Chondrocyte (in vitro differentiated cells): ENCODE results near the gene SLC35A2. TPM values are rescaled to one million over a fixed set of nuclear protein-coding genes. Genes with fewer than 3 reads are reported as not detected.
"Not testable (repeated sequence)": the region's sequence is repeated elsewhere in the genome, so short reads cannot be mapped to it uniquely, and the experiment has no call there.

ENCODE experiments used
- DNase-seq: peaks from one replicate; pipeline ENCODE4 v3.0.0; 2021; ENCODE audit warnings: mixed read lengths, low spot score
- H3K27ac Mint-ChIP-seq: one replicate; pipeline ENCODE4 v1.8.0; 2021; ENCODE audit warnings: mild to moderate bottlenecking, moderate library complexity, mixed read lengths; ENCODE audit not compliant: unreplicated experiment
- H3K27me3 Mint-ChIP-seq: 2 replicates; pipeline ENCODE4 v1.8.0; 2021; ENCODE audit warnings: low read depth, mixed read lengths
- H3K36me3 Mint-ChIP-seq: 2 replicates; pipeline ENCODE4 v1.8.0; 2021; ENCODE audit warnings: low read depth, mixed read lengths
- H3K4me1 Mint-ChIP-seq: 2 replicates; pipeline ENCODE4 v1.8.0; 2021; ENCODE audit warnings: low read depth, mild to moderate bottlenecking, mixed read lengths
- H3K4me3 Mint-ChIP-seq: one replicate; pipeline ENCODE4 v1.8.0; 2021; ENCODE audit warnings: mild to moderate bottlenecking, moderate library complexity, mixed read lengths; ENCODE audit not compliant: unreplicated experiment
- H3K9me3 Mint-ChIP-seq: 2 replicates; pipeline ENCODE4 v1.8.0; 2021; ENCODE audit warnings: low read depth, mixed read lengths
- total RNA-seq: library from RNA; stranded (reverse); gene quantifications from 3 replicates; pipeline ENCODE4 v1.2.1, GENCODE V29; 2021
- TF ChIP-seq, protein P1 (sequence below): fragments of 200-600 bp; sonication (generic); IDR thresholded peaks from 2 replicates; pipeline ENCODE4 v1.5.0; 2021; ENCODE audit warnings: antibody characterized with exemption, mild to moderate bottlenecking, moderate library complexity

Gene SLC35A2
- total RNA-seq, 1 donor from 2014 or later = 39.2 TPM

DNA sequence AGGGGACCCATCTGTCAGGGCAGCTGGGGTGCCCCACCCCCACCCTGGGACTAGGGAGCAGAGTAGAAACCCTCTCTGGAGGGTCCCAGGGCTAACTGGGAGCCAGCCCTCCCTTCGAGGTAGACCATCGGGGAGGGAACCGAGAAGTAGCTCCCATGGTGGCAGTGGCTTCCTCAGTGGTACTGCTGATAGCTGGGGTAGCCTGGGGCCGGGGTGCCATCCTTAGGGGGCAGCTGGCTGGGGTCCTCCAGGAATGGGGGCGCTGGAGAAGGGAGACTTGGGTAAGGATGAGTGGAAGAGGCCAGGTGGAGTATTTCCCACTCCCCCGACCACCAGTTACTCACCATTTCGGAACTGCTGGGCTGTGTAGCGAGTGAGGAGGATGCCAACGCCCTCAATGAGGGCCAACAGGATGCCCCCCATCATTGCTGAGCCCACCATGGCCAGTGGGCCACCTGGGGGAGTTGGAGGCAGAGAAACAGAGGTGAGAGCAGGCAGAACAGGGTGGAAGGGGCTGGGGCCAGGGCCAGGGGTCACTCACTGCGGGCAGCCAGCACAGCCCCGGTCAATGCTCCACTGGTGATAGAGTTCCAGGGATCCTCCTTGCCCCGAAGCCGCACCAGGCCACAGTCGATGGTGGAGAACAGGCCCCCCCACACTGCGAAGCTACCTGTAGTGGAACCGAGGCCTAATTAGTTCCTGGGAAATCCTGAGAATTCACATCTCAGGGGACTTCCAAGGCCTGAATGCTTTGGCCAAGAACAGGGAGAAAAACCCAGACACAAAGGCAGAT is 17.7 kb downstream of the SLC35A2 start:
- Mint-ChIP-seq H3K27ac (no peak overlapping the region), H3K9me3 (peaks cover 4% of the 10 kb centered on the region)
- DNase-seq = no peak

DNA sequence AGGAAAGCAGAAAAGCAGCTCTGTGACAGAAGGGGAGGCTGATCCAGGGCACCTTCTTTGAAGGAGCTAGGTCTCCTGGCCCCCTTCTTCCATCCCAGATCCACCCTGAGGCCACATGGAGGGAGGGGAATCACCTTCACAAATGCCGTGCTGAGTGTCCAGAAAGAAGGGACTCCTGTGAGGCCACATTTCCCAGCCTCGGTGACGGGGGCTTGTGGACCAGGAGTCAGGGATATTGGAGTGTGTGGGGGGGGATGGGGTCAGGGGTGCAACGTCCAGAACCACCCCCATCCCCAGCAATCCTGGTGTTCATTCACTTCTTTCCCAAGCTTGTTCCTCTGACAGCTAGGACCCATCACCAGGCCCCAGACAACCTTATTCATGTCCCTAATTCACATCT is 18.6 kb downstream of the SLC35A2 start:
- TF ChIP-seq, protein P1, sequence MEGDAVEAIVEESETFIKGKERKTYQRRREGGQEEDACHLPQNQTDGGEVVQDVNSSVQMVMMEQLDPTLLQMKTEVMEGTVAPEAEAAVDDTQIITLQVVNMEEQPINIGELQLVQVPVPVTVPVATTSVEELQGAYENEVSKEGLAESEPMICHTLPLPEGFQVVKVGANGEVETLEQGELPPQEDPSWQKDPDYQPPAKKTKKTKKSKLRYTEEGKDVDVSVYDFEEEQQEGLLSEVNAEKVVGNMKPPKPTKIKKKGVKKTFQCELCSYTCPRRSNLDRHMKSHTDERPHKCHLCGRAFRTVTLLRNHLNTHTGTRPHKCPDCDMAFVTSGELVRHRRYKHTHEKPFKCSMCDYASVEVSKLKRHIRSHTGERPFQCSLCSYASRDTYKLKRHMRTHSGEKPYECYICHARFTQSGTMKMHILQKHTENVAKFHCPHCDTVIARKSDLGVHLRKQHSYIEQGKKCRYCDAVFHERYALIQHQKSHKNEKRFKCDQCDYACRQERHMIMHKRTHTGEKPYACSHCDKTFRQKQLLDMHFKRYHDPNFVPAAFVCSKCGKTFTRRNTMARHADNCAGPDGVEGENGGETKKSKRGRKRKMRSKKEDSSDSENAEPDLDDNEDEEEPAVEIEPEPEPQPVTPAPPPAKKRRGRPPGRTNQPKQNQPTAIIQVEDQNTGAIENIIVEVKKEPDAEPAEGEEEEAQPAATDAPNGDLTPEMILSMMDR = no peak
- Mint-ChIP-seq H3K27me3 (no peaks in the 10 kb centered on the region), H3K9me3 (peaks cover 4% of the 10 kb centered on the region), H3K4me3 (no peak overlapping the region), H3K36me3 (peaks cover 1% of the 10 kb centered on the region), H3K4me1 (peaks cover 15% of the 10 kb centered on the region), H3K27ac (no peak overlapping the region)
- DNase-seq = no peak

More for the DNA sequence above, 17.7 kb downstream of the SLC35A2 start:
- no peak overlapping the region for H3K4me3 Mint-ChIP-seq
- peaks cover 18% of the 10 kb centered on the region for H3K4me1 Mint-ChIP-seq
- peaks cover 1% of the 10 kb centered on the region for H3K36me3 Mint-ChIP-seq
- TF ChIP-seq, protein P1 = no peak
- H3K27me3 Mint-ChIP-seq = no peaks in the 10 kb centered on the region

DNA sequence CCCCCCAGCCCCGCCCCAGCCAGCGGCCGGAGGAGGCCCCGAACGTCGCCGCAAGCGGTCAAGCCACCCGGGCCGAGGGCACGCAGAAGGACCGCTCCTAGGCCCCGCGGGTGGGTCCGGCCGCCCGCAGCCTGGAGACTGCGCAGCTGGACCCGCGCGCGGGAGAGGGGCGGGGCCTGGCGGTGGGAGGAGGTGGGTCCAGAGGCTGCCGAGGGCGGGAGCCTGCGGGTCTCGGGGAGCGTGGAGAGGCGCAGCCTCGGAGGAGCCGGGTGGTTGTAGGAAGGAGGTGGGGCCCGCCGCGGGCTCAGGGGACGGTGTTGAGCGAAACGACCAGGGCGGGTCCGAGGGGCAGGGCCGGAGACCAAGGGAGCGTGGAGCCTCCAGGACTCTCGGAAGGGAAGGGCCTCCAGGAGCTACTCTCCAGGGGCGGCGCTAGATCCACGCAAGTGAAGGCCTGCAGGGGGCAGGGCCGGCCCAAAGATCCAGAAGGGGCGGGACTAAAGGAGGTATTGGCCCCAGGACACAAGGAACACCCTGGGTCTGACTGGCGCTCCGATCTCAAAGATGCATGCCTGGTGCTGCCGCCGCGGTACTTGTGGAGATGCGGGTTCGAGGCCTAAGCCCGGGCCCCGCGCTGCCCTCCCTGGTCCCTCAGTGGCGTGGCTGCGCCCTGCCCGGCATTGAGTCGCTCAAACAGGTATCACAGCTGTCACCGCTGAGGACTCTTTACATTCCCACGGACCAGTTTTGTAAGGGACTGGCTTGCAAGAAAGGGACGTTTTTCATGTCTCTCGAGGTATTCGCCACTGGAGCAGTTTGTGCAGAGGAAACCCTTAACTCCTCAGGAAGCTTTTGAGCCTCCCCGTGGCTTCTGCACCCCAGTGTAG is 19.8 kb downstream of the SLC35A2 start:
- TF ChIP-seq, protein P1 = peak; percentile 74
- Mint-ChIP-seq H3K36me3 (peaks cover 1% of the 10 kb centered on the region), H3K27ac (peak overlapping the region; percentile 45), H3K4me3 (peak overlapping the region; percentile 70), H3K27me3 (no peaks in the 10 kb centered on the region), H3K4me1 (peaks cover 11% of the 10 kb centered on the region), H3K9me3 (peaks cover 6% of the 10 kb centered on the region)
- no peak for DNase-seq

DNA sequence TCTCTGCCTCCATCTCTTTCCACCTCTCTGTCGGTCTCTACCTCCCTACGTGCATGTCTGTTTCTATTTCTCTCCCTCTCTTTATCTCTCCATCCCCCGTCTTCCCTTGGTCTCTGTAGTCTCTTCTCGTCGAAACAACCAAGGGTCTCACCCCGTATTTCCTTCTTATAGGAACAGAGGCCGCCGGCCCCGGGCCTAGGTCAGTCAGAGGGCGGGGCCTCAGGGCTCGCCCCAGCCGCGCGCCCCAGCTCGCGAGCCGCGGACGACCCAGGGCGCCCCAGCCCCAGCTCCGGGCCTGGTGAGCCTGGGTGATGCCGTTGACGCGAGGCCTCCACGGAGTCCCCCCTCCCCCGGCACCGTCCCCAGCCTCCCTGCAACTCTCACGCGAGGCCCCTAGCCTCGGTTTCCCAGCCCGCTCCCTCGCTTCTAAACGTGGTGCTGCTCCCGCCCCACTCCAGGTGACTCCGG is 20.5 kb downstream of the SLC35A2 start:
- Mint-ChIP-seq H3K27me3 (no peaks in the 10 kb centered on the region), H3K9me3 (peaks cover 6% of the 10 kb centered on the region), H3K4me1 (peaks cover 7% of the 10 kb centered on the region), H3K27ac (peak overlapping the region; percentile 34), H3K4me3 (peak overlapping the region; percentile 70), H3K36me3 (peaks cover 1% of the 10 kb centered on the region)
- no peak for DNase-seq
- TF ChIP-seq, protein P1 = no peak

DNA sequence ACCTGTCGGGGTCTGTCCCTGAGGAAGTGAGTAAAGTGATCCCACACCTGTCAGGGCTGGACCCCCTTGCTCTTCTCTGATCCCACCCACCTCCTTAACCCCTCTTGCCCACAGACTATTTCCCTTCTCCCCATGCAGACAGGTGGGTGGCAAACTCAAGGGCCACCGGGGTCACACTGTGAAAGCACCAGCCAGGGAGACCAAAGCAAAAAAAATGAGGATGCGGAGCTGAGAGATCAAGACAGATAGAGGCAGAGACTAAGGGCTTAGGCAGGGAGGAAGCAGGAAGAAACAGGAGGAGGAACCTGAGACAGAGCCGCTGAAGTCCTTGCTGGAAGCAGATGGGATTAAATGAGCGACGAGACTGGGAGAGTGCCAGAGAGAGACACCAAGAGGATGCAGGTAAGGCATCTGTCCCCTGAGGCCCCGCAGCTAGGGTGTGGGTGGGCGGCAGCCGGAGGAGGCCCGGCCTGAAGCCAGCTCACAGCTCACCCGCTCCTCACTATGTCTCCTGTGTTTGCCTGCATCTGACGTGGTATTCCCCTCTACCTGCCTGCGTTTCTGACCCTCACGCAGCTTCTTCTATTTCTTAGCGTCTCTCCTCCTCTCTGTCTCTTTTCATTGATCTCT is 21.0 kb downstream of the SLC35A2 start:
- H3K9me3 Mint-ChIP-seq = peaks cover 5% of the 10 kb centered on the region

DNA sequence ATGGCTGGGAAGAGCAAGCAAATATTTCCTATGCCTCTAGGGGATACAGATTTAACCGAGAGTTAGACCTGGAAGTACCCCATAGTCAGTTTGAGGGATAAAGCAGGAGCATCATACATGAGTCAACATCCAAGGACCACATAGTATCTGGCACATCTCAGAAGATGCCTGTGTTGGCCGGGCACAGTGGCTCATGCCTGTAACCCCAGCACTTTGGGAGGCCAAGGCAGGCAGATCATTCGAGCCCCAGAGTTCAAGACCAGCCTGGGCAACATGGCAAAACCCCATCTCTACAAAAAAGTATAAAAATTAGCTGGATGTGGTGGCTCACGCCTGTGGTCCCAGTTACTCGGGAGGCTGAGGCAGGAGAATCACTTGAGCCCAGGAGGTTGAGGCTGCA is 24.9 kb downstream of the SLC35A2 start:
- H3K4me3 Mint-ChIP-seq, H3K27me3 Mint-ChIP-seq, H3K27ac Mint-ChIP-seq, H3K4me1 Mint-ChIP-seq, H3K36me3 Mint-ChIP-seq, H3K9me3 Mint-ChIP-seq: not testable (repeated sequence)
- DNase-seq = peak; percentile 20

More for the DNA sequence above, 21.0 kb downstream of the SLC35A2 start:
- Mint-ChIP-seq H3K27me3 (no peaks in the 10 kb centered on the region), H3K4me3 (peak overlapping the region; percentile 61), H3K36me3 (peaks cover 1% of the 10 kb centered on the region), H3K27ac (peak overlapping the region; percentile 34), H3K4me1 (peaks cover 7% of the 10 kb centered on the region)
- TF ChIP-seq, protein P1 = no peak
- DNase-seq = no peak
